Parathyroid adenoma (tissue), 2 donors: ENCODE data around the gene RGS3.

Source experiments
- H2AFZ ChIP-seq: fragments of 300-600 bp; sonication (generic); one replicate; pipeline ENCODE4 v1.7.0; 2017; ENCODE audit warnings: antibody characterized with exemption, mild to moderate bottlenecking
- H3K27ac ChIP-seq: fragments of 300-600 bp; sonication (generic); one replicate; pipeline ENCODE4 v1.7.0; 2017
- H3K27me3 ChIP-seq: fragments of 300-600 bp; sonication (generic); one replicate; pipeline ENCODE4 v1.7.0; 2017; ENCODE audit warnings: low read length; ENCODE audit not compliant: control insufficient read depth, insufficient read depth
- H3K36me3 ChIP-seq: fragments of 300-600 bp; sonication (generic); one replicate; pipeline ENCODE4 v1.7.0; 2017; ENCODE audit warnings: low read length; ENCODE audit not compliant: control insufficient read depth, insufficient read depth
- H3K4me1 ChIP-seq: fragments of 300-600 bp; sonication (generic); one replicate; pipeline ENCODE4 v1.7.0; 2017; ENCODE audit warnings: control low read depth
- H3K4me2 ChIP-seq: fragments of 300-600 bp; sonication (generic); one replicate; pipeline ENCODE4 v1.7.0; 2017; ENCODE audit warnings: low read length
- H3K4me3 ChIP-seq: fragments of 300-600 bp; sonication (generic); one replicate; pipeline ENCODE4 v1.7.0; 2017; ENCODE audit warnings: low read depth, low read length
- H3K79me2 ChIP-seq: fragments of 300-600 bp; sonication (generic); one replicate; pipeline ENCODE4 v1.7.0; 2017; ENCODE audit warnings: control low read depth
- H3K9ac ChIP-seq: fragments of 300-600 bp; sonication (generic); one replicate; pipeline ENCODE4 v1.7.0; 2017; ENCODE audit warnings: mild to moderate bottlenecking
- H3K9me3 ChIP-seq: fragments of 300-600 bp; sonication (generic); one replicate; pipeline ENCODE4 v1.7.0; 2017; ENCODE audit warnings: low read length; ENCODE audit not compliant: control insufficient read depth
- TF ChIP-seq, protein P1 (sequence below): fragments of 300-600 bp; sonication (generic); IDR thresholded peaks from one replicate; pipeline ENCODE4 v1.7.0; 2017; ENCODE audit warnings: antibody characterized with exemption, mild to moderate bottlenecking
- donor health status: primary hyperparathyroidism.

RGS3 gene

DNA sequence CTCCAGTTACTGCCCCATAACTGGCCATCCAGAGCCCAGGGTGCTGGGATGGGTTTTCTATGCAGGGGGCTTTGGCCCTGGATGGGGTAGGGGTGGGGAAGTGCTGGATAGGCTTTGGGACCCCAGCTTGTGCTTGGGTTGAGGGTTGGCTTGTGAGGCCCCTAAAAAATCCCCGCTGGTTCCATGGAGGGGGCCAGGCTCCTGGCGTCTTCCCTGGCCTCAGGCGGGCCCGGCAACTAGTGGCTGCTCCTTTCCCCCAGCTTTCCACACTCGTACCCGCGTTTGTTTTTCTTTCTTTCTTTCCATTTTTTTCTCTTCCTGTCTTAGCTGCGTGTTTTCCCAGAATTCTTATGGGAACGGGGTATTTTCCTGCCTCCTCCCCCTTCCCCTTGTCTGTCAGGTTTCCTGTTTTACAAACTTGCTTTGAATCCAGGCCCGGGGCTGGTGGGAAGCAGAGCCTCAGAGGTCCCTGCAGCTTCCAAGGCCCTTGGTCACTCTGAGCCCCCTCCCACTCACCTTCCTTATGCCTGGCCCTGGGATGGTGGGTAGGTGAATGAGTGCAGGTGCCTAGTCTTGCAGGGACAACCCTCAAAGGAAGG, 40.2 kb downstream of the RGS3 start:
- Histone ChIP-seq H3K4me1 (no peaks in the 10 kb centered on the region), H3K4me3 (no peak overlapping the region), H3K9ac (no peak overlapping the region), H2AFZ (no peak overlapping the region), H3K27ac (peak overlapping the region; percentile 49), H3K9me3 (no peaks in the 10 kb centered on the region), H3K27me3 (no peaks in the 10 kb centered on the region), H3K36me3 (no peaks in the 10 kb centered on the region), H3K4me2 (no peak overlapping the region), H3K79me2 (no peaks in the 10 kb centered on the region)
- TF ChIP-seq, protein P1, sequence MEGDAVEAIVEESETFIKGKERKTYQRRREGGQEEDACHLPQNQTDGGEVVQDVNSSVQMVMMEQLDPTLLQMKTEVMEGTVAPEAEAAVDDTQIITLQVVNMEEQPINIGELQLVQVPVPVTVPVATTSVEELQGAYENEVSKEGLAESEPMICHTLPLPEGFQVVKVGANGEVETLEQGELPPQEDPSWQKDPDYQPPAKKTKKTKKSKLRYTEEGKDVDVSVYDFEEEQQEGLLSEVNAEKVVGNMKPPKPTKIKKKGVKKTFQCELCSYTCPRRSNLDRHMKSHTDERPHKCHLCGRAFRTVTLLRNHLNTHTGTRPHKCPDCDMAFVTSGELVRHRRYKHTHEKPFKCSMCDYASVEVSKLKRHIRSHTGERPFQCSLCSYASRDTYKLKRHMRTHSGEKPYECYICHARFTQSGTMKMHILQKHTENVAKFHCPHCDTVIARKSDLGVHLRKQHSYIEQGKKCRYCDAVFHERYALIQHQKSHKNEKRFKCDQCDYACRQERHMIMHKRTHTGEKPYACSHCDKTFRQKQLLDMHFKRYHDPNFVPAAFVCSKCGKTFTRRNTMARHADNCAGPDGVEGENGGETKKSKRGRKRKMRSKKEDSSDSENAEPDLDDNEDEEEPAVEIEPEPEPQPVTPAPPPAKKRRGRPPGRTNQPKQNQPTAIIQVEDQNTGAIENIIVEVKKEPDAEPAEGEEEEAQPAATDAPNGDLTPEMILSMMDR = no peak

DNA sequence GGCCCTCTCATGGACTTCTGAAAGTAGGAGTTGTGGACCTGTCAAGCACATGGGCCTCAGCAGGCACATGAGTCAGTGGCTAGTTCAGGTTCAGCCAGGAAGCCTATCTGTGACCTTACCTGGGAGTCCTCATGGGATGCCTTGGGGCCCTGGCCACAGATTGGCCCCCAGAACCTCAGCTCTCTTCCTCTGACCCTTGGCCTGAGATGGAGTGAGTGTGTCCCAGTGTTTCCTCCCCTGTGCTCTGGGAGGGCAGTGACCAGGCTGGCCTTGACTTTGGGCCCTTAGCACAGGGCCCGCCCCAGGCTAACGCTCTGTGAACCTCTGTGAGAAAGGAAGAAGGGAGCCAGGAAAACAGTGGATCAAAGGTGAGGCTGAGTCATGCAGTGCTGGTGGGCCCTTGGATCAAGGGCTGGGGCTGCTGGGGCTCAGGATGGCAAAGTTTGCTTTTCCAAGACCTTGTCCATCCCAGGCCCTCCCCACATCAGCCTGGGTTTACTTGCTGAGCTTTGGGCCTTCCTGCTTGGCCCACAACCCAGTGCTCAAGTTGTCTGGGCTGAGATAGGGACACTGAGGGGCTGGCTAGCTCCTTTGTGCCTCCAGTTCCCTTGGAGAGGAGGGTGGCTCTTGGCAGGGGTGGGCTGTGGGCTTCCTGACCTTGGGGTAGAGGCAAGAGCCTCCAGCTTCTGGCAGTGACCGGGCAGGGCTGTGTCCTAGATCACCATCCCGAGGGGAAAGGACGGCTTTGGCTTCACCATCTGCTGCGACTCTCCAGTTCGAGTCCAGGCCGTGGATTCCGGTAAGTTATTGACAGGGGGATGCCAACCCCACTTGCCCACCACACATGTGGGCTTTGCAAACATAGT, 41.4 kb downstream of the RGS3 start:
- Histone ChIP-seq H3K9me3 (no peaks in the 10 kb centered on the region), H3K79me2 (no peaks in the 10 kb centered on the region), H3K27ac (no peak overlapping the region), H3K4me3 (no peak overlapping the region), H3K27me3 (no peaks in the 10 kb centered on the region), H3K36me3 (no peaks in the 10 kb centered on the region), H2AFZ (no peak overlapping the region), H3K9ac (no peak overlapping the region), H3K4me2 (no peak overlapping the region), H3K4me1 (no peaks in the 10 kb centered on the region)
- TF ChIP-seq, protein P1 = no peak

GRCh38 chr9:113506090-113506589, 42.6 kb downstream of the RGS3 start:
- no peaks in the 10 kb centered on the region for H3K36me3 ChIP-seq
- no peak overlapping the region for H3K27ac ChIP-seq
- no peaks in the 10 kb centered on the region for H3K9me3 ChIP-seq
- H3K79me2 ChIP-seq = no peaks in the 10 kb centered on the region
- no peak overlapping the region for H3K9ac ChIP-seq
- no peaks in the 10 kb centered on the region for H3K4me1 ChIP-seq
- H3K4me3 ChIP-seq = no peak overlapping the region
- H2AFZ ChIP-seq = no peak overlapping the region
- H3K27me3 ChIP-seq = no peaks in the 10 kb centered on the region
- TF ChIP-seq, protein P1 = no peak
- H3K4me2 ChIP-seq = no peak overlapping the region

GRCh38 chr9:113507256-113507655, 43.7 kb downstream of the RGS3 start:
- Histone ChIP-seq H3K9me3 (no peaks in the 10 kb centered on the region), H3K4me2 (no peak overlapping the region), H3K36me3 (no peaks in the 10 kb centered on the region), H3K4me1 (no peaks in the 10 kb centered on the region), H3K4me3 (no peak overlapping the region), H3K27me3 (no peaks in the 10 kb centered on the region), H3K27ac (no peak overlapping the region), H3K9ac (no peak overlapping the region), H3K79me2 (no peaks in the 10 kb centered on the region), H2AFZ (no peak overlapping the region)
- TF ChIP-seq, protein P1 = no peak
